Cardiac muscle cell (in vitro differentiated cells and primary cell): ENCODE measurements around the gene CWC15. TPM values are rescaled to one million over a fixed set of nuclear protein-coding genes. Genes with fewer than 3 reads are reported as not detected.
"Not testable (repeated sequence)": the region's sequence is repeated elsewhere in the genome, so short reads cannot be mapped to it uniquely, and the experiment has no call there.

ENCODE experiments used
- DNase-seq, 2 donors: peaks; one replicate each; pipeline versions ENCODE4 v3.0.0 to v3.0.0-alpha.2; 2010 to 2017; ENCODE audit warnings: low read depth in 1 of 2, low spot score in 1 of 2
- H3K27ac ChIP-seq: fragments of 200-600 bp; sonication (generic); 2 replicates; pipeline ENCODE4 v1.5.1; 2016
- H3K27me3 ChIP-seq: fragments of 200-600 bp; sonication (generic); 2 replicates; pipeline ENCODE4 v1.6.0; 2016; ENCODE audit warnings: control low read depth
- H3K36me3 ChIP-seq: fragments of 200-600 bp; sonication (generic); 2 replicates; pipeline ENCODE4 v1.5.1; 2016; ENCODE audit warnings: control low read depth
- H3K4me1 ChIP-seq: fragments of 200-600 bp; sonication (generic); 2 replicates; pipeline ENCODE4 v1.8.1; 2017; ENCODE audit warnings: low read depth, mild to moderate bottlenecking, mixed run types
- H3K4me3 ChIP-seq: fragments of 200-600 bp; sonication (generic); 2 replicates; pipeline ENCODE4 v1.5.1; 2016; ENCODE audit warnings: mild to moderate bottlenecking
- H3K9me3 ChIP-seq: fragments of 200-600 bp; sonication (generic); 2 replicates; pipeline ENCODE4 v1.5.1; 2017; ENCODE audit warnings: low read depth, mild to moderate bottlenecking, control low read depth
- CTCF ChIP-seq: IDR thresholded peaks from 2 replicates; pipeline ENCODE4 v1.5.1; 2012; ENCODE audit warnings: low read depth, mild to moderate bottlenecking, low read length
- polyA plus RNA-seq: library from polyadenylated mRNA; unstranded; fragments of >200 nt; fragmentation: Nextera tagmentation; extraction: Ambion mirVana; gene quantifications from 2 replicates; pipeline ENCODE4 v1.2.1, GENCODE V29; 2016
- total RNA-seq: library from RNA; depleted of rRNA; stranded (reverse); fragments of >200 nt; gene quantifications from 2 replicates; pipeline ENCODE4 v1.2.3, GENCODE V29; 2016

The CWC15 gene
- total RNA-seq: 55.9 and 60.4 TPM in 2 replicates
- polyA plus RNA-seq: 77.8 and 99.2 TPM in 2 replicates

- Histone ChIP-seq H3K4me1 (peaks cover 5% of the 10 kb centered on the region), H3K9me3 (no peaks in the 10 kb centered on the region), H3K27ac (peak within 1 kb of the TSS; percentile 95), H3K4me3 (peak within 1 kb of the TSS; percentile 81), H3K27me3 (no peaks in the 10 kb centered on the region), H3K36me3 (peaks cover 36% of the 10 kb centered on the region)
- no peak for TF ChIP-seq CTCF
- DNase-seq: peak; percentile 93 to 95
Observed at GRCh38 chr11:94973099-94973968, at the start of gene CWC15, which contains the start of gene KDM4D. TSS of gene CWC15 (minus strand) at chr11:94973556. CDS start at chr11:94972185, 1,371 bp downstream. TSS of gene KDM4D (plus strand) at chr11:94973709. CDS start at chr11:94997373, 23,664 bp downstream.

GRCh38 chr11:95021468-95021867, 48.1 kb upstream of the CWC15 start:
- not testable (repeated sequence) for H3K36me3 ChIP-seq, H3K4me1 ChIP-seq, H3K4me3 ChIP-seq, H3K27me3 ChIP-seq, H3K27ac ChIP-seq, DNase-seq, H3K9me3 ChIP-seq

- H3K36me3 ChIP-seq: no peaks in the 10 kb centered on the region
- no peak for TF ChIP-seq CTCF
- no peaks in the 10 kb centered on the region for H3K9me3 ChIP-seq
- no peaks in the 10 kb centered on the region for H3K4me1 ChIP-seq
- no peak overlapping the region for H3K4me3 ChIP-seq
- H3K27me3 ChIP-seq: no peaks in the 10 kb centered on the region
- DNase-seq: no peak
- no peak overlapping the region for H3K27ac ChIP-seq
Observed at GRCh38 chr11:95016139-95016538, 42.8 kb upstream of the CWC15 start.

GRCh38 chr11:95014184-95014821, 40.9 kb upstream of the CWC15 start:
- Histone ChIP-seq H3K9me3 (no peaks in the 10 kb centered on the region), H3K4me3 (no peak overlapping the region), H3K36me3 (no peaks in the 10 kb centered on the region), H3K4me1 (no peaks in the 10 kb centered on the region), H3K27ac (no peak overlapping the region), H3K27me3 (no peaks in the 10 kb centered on the region)
- DNase-seq: no peak
- no peak for TF ChIP-seq CTCF

- Histone ChIP-seq H3K36me3 (no peaks in the 10 kb centered on the region), H3K9me3 (no peaks in the 10 kb centered on the region), H3K4me1 (no peaks in the 10 kb centered on the region), H3K4me3 (no peak overlapping the region), H3K27me3 (peaks cover 4% of the 10 kb centered on the region), H3K27ac (no peak overlapping the region)
- no peak for TF ChIP-seq CTCF
- DNase-seq: no peak
Observed at GRCh38 chr11:95011376-95011775, 38.0 kb upstream of the CWC15 start.

- DNase-seq: no peak
- no peaks in the 10 kb centered on the region for H3K36me3 ChIP-seq
- peaks cover 4% of the 10 kb centered on the region for H3K27me3 ChIP-seq
- H3K4me1 ChIP-seq: no peaks in the 10 kb centered on the region
- TF ChIP-seq CTCF: no peak
- no peaks in the 10 kb centered on the region for H3K9me3 ChIP-seq
- no peak overlapping the region for H3K27ac ChIP-seq
- H3K4me3 ChIP-seq: no peak overlapping the region
Observed at GRCh38 chr11:95005642-95006041, 32.3 kb upstream of the CWC15 start.
